GM12873 (cell line): Measurements from ENCODE around the gene POLDIP3.

Experiments used
- TF ChIP-seq, protein P1 (sequence below): IDR thresholded peaks from 2 replicates; pipeline ENCODE4 v1.5.1; 2012; ENCODE audit warnings: low read depth, mild to moderate bottlenecking, moderate library complexity, low read length, control low read depth; ENCODE audit not compliant: insufficient read depth; ENCODE audit errors: missing control alignments

The POLDIP3 gene

DNA sequence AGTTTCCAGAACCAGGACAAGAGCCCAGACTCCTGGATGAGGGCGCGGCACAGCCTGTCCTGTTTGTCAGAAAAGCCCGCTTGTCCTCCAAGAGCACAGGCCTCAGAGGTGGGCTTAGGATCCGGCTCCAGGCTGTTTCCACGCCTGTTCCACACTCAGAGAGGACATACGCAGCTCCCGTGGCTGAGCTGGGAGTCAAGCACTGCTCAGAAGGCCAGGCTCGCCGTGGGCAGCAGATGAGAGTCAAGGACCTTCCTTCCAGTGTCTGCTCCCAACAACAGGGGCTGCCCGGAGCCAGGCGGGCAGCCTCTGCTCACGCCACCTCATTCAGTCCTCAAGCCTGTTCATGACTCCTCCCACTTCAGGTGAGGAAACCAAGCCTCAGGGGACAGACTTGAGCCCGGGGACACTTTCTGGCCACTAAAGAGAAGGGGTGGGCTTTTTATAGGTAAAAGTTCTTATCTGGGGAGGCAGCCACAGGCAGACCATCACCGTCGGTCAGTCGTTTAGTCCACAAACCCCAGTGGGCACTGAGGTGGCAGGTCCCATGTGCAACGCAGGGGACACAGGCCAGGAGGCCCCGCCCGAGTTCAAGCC, 30.8 kb upstream of the POLDIP3 start:
- TF ChIP-seq, protein P1, sequence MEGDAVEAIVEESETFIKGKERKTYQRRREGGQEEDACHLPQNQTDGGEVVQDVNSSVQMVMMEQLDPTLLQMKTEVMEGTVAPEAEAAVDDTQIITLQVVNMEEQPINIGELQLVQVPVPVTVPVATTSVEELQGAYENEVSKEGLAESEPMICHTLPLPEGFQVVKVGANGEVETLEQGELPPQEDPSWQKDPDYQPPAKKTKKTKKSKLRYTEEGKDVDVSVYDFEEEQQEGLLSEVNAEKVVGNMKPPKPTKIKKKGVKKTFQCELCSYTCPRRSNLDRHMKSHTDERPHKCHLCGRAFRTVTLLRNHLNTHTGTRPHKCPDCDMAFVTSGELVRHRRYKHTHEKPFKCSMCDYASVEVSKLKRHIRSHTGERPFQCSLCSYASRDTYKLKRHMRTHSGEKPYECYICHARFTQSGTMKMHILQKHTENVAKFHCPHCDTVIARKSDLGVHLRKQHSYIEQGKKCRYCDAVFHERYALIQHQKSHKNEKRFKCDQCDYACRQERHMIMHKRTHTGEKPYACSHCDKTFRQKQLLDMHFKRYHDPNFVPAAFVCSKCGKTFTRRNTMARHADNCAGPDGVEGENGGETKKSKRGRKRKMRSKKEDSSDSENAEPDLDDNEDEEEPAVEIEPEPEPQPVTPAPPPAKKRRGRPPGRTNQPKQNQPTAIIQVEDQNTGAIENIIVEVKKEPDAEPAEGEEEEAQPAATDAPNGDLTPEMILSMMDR = no peak

DNA sequence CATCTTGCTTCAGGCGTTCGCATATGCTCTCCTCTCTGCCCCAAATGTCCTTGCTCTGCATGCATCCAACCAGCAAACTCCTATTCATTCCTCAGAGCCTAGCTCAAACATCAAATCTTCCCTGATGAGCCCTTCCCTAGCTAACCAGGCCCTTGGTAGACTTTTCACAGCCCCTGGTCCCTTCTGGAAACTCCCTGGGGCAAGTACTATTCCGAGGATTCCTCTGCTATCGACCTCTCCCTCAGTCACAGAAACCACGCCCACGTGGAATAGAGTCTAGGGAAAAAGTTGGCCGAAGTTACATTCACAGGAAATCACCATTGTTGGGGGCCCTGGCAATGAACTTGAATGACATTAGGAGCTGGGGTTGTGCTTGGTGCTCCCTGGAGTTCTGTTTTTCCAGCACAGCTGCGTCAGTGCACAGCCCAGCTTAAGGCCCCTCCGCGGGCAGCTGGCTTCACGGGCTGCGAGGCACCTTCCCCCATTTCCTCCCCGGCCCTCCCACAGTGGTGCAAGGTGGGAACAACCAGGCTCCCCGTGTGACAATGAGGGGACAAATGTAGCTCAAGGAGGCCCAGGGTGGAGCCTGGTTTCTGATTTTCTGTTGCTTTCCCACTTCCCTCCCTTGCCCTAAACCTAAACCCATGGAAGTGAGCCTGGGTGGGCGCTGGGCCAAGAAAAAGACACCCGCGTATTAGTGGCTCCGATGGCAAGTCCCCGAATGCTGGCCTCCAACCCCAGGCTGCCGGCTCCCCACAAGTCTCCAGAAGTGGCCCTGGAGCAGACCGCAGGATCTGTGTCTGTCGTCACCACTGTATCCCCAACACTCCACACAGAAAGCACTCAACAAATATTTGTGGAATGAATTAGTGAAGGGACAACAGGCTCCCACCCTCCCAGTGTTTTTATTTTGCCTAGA, 30.0 kb upstream of the POLDIP3 start:
- TF ChIP-seq, protein P1 = no peak

DNA sequence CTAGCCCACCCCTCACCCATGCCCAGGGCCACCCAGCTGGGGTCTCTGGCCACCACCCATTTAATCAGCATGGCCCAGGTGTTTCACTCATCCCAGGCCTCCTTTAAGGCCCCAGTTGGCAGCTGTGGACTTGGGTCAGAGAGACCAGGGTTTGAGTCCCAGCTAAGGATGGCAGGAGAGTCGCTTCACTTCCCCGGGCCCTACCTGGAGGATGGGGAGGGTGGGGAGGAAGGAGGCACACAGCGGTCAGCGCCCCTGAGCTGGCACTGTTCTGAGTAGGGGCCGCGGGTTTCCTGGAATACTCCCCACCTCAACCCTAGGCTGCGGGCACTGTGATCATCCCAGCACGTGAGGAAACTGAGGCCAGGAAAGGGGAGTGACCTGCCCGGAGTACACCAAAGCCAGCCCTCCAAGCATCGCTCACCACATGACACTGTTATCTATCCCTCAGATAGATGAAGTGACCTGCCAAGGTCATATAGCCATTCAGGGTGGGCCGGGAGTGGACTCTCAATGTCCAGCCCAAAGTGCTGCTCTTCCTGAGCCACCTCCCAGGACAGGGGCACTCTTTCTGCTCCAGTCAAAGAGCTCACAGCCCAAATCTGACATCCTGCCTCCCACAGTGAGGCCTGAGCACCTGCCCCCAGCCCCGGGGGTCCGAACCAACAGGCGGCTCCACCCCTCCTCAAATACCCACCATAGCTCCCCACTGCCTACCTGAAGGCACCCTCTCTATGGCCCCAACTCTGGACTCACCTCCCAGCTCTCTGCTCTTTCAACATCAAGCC, 29.1 kb upstream of the POLDIP3 start:
- TF ChIP-seq, protein P1 = no peak

DNA sequence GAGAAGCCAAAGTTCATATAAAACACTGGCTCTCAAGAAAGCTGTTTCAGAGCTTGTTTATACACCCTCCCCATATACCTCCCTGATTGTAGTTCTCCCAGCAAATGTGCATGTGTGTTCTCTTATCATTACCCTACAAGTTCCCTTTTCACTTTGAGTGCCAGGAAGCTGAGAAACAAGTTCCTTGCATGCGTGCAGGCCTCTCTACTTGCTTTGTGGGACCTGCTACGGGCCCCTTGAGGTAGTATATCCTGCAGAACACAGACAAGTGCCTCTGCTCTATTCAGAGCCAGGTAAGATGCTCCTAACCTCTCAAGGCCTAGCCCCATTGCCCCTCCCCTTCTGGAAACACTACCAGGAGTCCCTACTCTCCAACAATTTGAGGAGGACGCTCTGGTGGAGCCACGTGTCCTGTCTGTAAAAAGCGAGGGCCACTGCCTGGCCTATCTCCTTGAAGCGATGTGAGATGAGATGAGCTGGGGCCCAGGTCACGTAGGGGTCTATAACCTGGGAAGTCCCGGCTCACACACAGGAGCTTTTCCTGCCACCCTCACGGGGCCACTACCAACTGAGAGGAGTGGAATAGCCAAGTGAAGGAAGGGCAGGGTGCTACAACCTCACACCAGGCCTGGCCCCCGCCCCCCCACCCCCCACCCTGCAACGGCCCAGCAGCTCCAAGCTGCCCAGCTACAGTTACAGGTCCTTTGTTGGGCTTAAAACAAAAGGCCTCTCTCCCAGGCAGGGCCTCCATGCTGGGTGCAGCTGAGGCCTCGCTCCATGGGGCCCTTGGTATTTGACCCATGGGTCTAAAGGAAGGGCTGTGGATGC, 28.3 kb upstream of the POLDIP3 start:
- TF ChIP-seq, protein P1 = no peak

DNA sequence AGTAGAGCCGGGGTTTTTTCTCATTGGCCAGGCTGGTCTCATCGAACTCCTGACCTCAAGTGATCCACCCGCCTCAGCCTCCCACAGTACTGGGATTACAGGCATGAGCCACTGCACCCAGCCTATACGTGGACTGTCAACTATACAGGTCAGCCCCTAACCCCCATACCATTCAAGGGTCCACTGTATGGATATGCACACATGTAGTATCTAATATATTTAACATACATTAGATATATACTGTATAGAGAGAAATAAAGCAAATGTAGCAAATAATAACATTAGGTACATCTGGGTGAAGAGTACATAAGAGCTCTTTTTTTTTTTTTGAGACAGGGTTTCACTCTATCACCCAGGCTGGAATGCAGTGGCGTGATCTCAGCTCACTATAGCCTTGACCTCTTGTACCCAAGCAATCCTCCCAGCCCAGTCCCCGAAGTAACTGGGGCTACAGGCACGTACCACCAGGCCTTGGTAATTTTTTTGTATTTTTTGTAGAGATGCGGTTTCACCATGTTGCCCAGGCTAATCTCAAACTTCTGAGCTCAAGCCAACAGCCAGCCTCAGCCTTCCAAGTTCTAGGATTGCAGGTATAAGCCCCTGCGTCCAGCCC, 27.2 kb upstream of the POLDIP3 start:
- TF ChIP-seq, protein P1 = no peak

DNA sequence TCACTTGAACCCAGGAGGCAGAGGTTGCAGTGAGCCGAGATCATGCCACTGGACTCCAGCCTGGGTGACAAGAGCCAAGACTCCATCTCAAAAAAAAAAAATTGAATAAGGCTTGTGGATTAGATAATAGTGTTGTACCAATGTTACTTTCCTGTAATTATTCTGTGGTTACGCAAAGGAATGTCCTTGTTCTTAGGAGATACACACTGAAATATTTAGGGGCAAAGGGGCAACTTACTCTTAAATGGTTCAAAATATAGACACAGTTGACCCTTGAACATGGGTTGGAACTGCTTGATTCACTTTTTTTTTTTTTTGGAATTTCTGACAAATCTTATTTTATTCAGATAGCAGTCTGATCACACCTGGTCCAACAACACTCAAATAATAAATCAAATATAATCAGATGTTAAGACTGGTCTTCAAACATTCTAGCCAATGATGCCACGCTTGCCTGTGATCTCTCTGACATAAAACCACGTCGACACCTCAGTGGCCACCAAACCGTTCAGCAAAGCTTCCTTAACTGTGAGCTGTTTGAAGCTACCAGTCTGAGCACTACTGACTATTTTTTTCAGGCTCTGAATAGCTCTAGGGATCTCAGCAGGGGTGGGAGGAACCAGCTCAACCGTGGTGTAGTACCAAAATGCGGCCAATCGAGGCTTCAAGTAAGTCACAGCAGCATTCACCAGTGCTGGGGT, 25.0 kb upstream of the POLDIP3 start:
- TF ChIP-seq, protein P1 = no peak
